ENCODE measurements around the gene ADAMTSL1. TPM values are rescaled to one million over a fixed set of nuclear protein-coding genes. Genes with fewer than 3 reads are reported as not detected.

Gene ADAMTSL1
- total RNA-seq, 2 donors from 2014 or later, result 3.4 to 3.8 TPM

DNA sequence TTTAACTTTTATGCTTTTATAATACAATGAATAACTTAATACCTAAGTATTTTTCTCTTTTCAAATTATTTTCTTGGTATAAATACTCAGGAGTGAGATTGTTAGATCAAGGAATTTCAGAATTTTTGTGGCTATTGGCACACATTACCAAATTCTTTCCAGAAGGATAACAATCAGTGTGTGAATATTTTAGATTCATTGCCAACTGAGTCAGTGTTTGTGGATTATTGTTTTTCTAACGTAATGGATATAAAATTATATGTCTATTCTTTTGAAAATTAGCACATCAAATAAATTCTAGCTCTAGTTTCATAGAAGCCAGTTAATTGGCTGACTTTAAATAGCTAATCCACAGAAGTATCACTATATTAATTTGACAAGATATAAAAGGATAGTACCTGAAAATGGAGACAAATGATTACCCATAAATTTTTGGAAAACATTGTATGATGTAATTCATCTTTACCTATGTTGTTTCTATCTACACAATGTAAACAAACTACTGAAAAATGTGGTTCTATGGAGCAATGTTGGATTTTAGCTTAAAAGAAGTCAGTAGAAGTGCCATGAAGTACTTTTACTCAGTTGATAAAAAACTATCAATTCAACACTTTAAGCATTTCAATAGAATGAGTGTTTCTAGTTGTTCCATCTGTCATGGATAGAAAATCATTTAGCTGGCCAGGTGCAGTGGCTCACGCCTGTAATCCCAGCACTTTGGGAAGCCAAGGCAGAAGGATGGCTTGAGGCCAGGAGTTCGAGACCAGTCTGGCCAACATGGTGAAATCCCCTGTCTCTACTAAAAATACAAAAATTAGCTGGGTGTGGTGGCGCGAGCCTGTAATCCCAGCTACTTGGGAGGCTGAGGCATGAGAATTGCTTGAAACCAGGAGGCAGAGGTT lies 185.1 kb downstream of the ADAMTSL1 start:
- TF ChIP-seq, protein P1, sequence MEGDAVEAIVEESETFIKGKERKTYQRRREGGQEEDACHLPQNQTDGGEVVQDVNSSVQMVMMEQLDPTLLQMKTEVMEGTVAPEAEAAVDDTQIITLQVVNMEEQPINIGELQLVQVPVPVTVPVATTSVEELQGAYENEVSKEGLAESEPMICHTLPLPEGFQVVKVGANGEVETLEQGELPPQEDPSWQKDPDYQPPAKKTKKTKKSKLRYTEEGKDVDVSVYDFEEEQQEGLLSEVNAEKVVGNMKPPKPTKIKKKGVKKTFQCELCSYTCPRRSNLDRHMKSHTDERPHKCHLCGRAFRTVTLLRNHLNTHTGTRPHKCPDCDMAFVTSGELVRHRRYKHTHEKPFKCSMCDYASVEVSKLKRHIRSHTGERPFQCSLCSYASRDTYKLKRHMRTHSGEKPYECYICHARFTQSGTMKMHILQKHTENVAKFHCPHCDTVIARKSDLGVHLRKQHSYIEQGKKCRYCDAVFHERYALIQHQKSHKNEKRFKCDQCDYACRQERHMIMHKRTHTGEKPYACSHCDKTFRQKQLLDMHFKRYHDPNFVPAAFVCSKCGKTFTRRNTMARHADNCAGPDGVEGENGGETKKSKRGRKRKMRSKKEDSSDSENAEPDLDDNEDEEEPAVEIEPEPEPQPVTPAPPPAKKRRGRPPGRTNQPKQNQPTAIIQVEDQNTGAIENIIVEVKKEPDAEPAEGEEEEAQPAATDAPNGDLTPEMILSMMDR (IDR thresholded peaks at IDR 0.05), result no peak
- Histone ChIP-seq H3K9me3 (no peaks in the 10 kb centered on the region), H3K27me3 (no peaks in the 10 kb centered on the region), H3K27ac (no peak overlapping the region), H3K36me3 (no peaks in the 10 kb centered on the region), H3K4me3 (no peak overlapping the region), H3K4me1 (no peaks in the 10 kb centered on the region)
- no peak for DNase-seq (ENCODE audit: low spot score)

DNA sequence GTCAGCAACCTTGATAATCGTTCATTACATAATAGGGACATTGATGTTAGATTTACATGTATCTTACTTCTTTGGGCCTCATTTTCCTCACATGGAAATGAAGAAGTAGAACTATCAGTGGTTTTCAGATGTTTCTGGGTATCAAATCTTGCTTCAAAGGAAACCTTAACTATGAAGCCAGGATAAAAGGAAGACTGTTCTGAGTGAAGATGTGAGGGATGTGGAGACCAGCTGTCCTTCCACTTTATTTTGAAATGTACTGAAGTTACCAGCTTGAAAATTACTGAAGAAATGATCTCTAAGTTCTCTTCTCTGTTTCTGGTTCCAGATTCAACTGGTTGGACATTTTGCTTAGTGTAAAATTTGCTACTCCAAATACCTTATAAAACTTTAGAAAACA lies 186.0 kb downstream of the ADAMTSL1 start:
- DNase-seq (ENCODE audit: low spot score), result no peak
- H3K4me3 ChIP-seq, result no peak overlapping the region

GRCh38 chr9:18662320-18662719 lies 188.4 kb downstream of the ADAMTSL1 start:
- TF ChIP-seq, protein P1 (IDR thresholded peaks at IDR 0.05), result no peak
- H3K27ac ChIP-seq, result no peak overlapping the region

More for the DNA sequence above, 186.0 kb downstream of the ADAMTSL1 start:
- no peak overlapping the region for H3K27ac ChIP-seq
- H3K9me3 ChIP-seq, result no peaks in the 10 kb centered on the region
- H3K27me3 ChIP-seq, result no peaks in the 10 kb centered on the region
- no peaks in the 10 kb centered on the region for H3K4me1 ChIP-seq
- TF ChIP-seq, protein P1 (IDR thresholded peaks at IDR 0.05), result no peak
- H3K36me3 ChIP-seq, result no peaks in the 10 kb centered on the region

DNA sequence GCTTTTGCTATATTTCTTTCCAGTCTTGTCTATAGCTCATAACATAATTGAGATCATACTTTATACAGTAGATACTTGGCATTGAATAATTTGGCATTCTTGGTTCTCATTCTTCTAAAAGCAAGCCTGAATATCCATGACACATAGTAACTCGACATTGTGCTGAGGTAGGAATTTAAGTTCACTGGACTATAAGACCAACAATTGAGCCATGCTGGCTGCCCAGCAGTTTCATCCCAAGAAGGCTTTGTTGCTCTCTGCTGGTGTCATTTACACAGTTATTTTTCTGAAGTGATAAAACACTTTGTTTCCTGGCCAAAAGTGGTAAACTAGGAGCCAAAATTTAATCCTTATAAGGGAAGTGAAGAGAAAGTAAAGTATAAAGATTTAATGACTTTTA lies 192.0 kb downstream of the ADAMTSL1 start:
- Histone ChIP-seq H3K36me3 (no peaks in the 10 kb centered on the region), H3K27me3 (no peaks in the 10 kb centered on the region), H3K27ac (no peak overlapping the region), H3K4me1 (no peaks in the 10 kb centered on the region), H3K4me3 (no peak overlapping the region), H3K9me3 (no peaks in the 10 kb centered on the region)
- DNase-seq (ENCODE audit: low spot score), result no peak
- TF ChIP-seq, protein P1 (IDR thresholded peaks at IDR 0.05), result no peak

More at GRCh38 chr9:18662320-18662719, 188.4 kb downstream of the ADAMTSL1 start:
- DNase-seq (ENCODE audit: low spot score), result no peak
- H3K27me3 ChIP-seq, result no peaks in the 10 kb centered on the region
- no peaks in the 10 kb centered on the region for H3K36me3 ChIP-seq
- H3K9me3 ChIP-seq, result no peaks in the 10 kb centered on the region
- no peak overlapping the region for H3K4me3 ChIP-seq
- no peaks in the 10 kb centered on the region for H3K4me1 ChIP-seq

DNA sequence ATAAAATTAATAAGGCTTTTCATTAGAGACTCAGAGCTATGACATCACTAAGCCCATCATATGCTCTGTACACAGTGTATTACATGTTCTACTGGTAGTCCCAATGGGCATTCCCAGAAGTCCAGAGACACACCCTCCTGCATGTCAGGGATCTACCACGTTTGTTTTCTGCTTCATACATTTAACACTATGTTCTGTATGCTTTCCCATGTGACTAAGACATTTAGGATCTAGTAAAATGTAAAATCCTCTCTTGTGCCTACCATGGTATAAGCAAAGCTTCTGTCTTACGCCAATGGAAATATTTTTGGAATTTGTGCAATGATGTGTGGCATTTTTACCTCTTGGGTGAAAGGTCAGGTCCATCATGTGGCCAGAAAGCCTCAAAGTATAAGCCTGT lies 192.4 kb downstream of the ADAMTSL1 start:
- Histone ChIP-seq H3K27me3 (no peaks in the 10 kb centered on the region), H3K27ac (no peak overlapping the region), H3K4me1 (no peaks in the 10 kb centered on the region), H3K4me3 (no peak overlapping the region), H3K9me3 (no peaks in the 10 kb centered on the region), H3K36me3 (no peaks in the 10 kb centered on the region)
- TF ChIP-seq, protein P1 (IDR thresholded peaks at IDR 0.05), result no peak
- DNase-seq (ENCODE audit: low spot score), result no peak

Data from right atrium auricular region (tissue), 2 donors.